Measurements from ENCODE around the gene EPHX1.

GRCh38 chr1:225866061-225866837 lies 56.3 kb downstream of the EPHX1 start:
- no peak for TF ChIP-seq POLR2AphosphoS5 (IDR thresholded peaks at IDR 0.05; ENCODE audit: low read depth, low read length)
- TF ChIP-seq REST (IDR thresholded peaks at IDR 0.05; ENCODE audit: insufficient read depth in 1 of 2, low read depth in 2 of 2, low read length in 2 of 2): no peak
- TF ChIP-seq TAF1 (IDR thresholded peaks at IDR 0.05; ENCODE audit: borderline replicate concordance, insufficient read depth, low read length): no peak
- TF ChIP-seq SIN3A (IDR thresholded peaks at IDR 0.05; ENCODE audit: borderline replicate concordance, insufficient read depth, low read length): no peak
